ENCODE data around the gene LRRN2.

The LRRN2 gene

GRCh38 chr1:204626381-204626780 lies 59.2 kb downstream of the LRRN2 start:
- ATAC-seq = no peak

- ATAC-seq = no peak
Observed at GRCh38 chr1:204624631-204625216, 60.8 kb downstream of the LRRN2 start.

GRCh38 chr1:204623894-204624361 lies 61.6 kb downstream of the LRRN2 start:
- peak in 1 of 2 donors; percentile 43 for ATAC-seq

GRCh38 chr1:204623365-204623893 lies 62.1 kb downstream of the LRRN2 start:
- ATAC-seq = no peak

GRCh38 chr1:204621996-204622395 lies 63.5 kb downstream of the LRRN2 start:
- ATAC-seq = no peak

GRCh38 chr1:204621396-204621795 lies 64.1 kb downstream of the LRRN2 start:
- ATAC-seq = no peak

- ATAC-seq = no peak
Observed at GRCh38 chr1:204619721-204620120, 65.8 kb downstream of the LRRN2 start.

GRCh38 chr1:204618148-204618760 lies 67.3 kb downstream of the LRRN2 start:
- ATAC-seq = no peak

GRCh38 chr1:204617256-204618147 lies 68.0 kb downstream of the LRRN2 start:
- ATAC-seq = no peak

- no peak for ATAC-seq
Observed at GRCh38 chr1:204616641-204617040, 68.9 kb downstream of the LRRN2 start.

- ATAC-seq = no peak
Observed at GRCh38 chr1:204615881-204616280, 69.7 kb downstream of the LRRN2 start.

GRCh38 chr1:204613636-204614035 lies 71.9 kb downstream of the LRRN2 start:
- no peak for ATAC-seq

- no peak for ATAC-seq
Observed at GRCh38 chr1:204612326-204612725, 73.2 kb downstream of the LRRN2 start.

- ATAC-seq = no peak
Observed at GRCh38 chr1:204611036-204611435, 74.5 kb downstream of the LRRN2 start.

- ATAC-seq = no peak
Observed at GRCh38 chr1:204607910-204608309, 77.6 kb downstream of the LRRN2 start.

GRCh38 chr1:204605791-204606190 lies 79.7 kb downstream of the LRRN2 start:
- no peak for ATAC-seq

- no peak for ATAC-seq
Observed at GRCh38 chr1:204602871-204603542, 82.5 kb downstream of the LRRN2 start.

- ATAC-seq = no peak
Observed at GRCh38 chr1:204602111-204602579, 83.4 kb downstream of the LRRN2 start.

- no peak for ATAC-seq
Observed at GRCh38 chr1:204600968-204601367, 84.6 kb downstream of the LRRN2 start.

GRCh38 chr1:204600203-204600602 lies 85.3 kb downstream of the LRRN2 start:
- ATAC-seq = no peak

- ATAC-seq = no peak
Observed at GRCh38 chr1:204599596-204599995, 85.9 kb downstream of the LRRN2 start.

GRCh38 chr1:204599098-204599497 lies 86.4 kb downstream of the LRRN2 start:
- no peak for ATAC-seq
